ENCODE results near the gene COL15A1.

DNA sequence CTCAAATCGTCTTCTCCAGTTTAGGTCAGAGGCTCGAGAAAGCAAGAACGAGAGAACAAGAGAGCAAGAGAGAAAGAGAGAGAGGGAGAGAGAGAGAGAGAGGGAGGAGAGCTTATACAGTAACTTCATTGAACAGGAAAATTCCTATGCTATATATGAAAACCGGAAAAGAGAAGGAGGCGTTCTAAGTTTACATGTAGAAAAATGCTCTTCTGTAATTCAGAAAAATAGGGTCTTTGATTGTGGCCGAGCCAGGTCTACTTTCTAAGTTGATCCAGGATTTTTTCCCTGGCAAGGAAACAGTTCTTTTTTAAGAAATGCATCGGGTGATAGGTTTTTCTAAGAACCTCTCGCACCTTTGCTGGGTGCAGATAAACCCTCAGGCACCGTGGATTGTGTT is 29.5 kb downstream of the COL15A1 start:
- TF ChIP-seq, protein P1, sequence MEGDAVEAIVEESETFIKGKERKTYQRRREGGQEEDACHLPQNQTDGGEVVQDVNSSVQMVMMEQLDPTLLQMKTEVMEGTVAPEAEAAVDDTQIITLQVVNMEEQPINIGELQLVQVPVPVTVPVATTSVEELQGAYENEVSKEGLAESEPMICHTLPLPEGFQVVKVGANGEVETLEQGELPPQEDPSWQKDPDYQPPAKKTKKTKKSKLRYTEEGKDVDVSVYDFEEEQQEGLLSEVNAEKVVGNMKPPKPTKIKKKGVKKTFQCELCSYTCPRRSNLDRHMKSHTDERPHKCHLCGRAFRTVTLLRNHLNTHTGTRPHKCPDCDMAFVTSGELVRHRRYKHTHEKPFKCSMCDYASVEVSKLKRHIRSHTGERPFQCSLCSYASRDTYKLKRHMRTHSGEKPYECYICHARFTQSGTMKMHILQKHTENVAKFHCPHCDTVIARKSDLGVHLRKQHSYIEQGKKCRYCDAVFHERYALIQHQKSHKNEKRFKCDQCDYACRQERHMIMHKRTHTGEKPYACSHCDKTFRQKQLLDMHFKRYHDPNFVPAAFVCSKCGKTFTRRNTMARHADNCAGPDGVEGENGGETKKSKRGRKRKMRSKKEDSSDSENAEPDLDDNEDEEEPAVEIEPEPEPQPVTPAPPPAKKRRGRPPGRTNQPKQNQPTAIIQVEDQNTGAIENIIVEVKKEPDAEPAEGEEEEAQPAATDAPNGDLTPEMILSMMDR (conservative IDR thresholded peaks at IDR 0.05 in 1 of 2, IDR thresholded peaks at IDR 0.05 in 1 of 2; ENCODE audit: extremely low read depth in 1 of 2, insufficient read depth in 1 of 2, low read depth in 1 of 2, low read length in 2 of 2), result no peak
- TF ChIP-seq EZH2 (IDR thresholded peaks at IDR 0.05; ENCODE audit: borderline replicate concordance, low read length), result no peak
